Nephron (organoid): ENCODE measurements around the gene ASL.

Experiments used
- H3K27ac Mint-ChIP-seq, 3 experiments: 2 replicates each; pipeline ENCODE4 v1.8.0; 2020; ENCODE audit warnings: mixed read lengths in 3 of 3, mild to moderate bottlenecking in 2 of 3, moderate library complexity in 1 of 3
- H3K27me3 Mint-ChIP-seq: 2 replicates; pipeline ENCODE4 v1.8.0; 2021; ENCODE audit warnings: low read depth, mild to moderate bottlenecking, moderate library complexity, mixed read lengths
- H3K36me3 Mint-ChIP-seq: 2 replicates; pipeline ENCODE4 v1.8.0; 2020; ENCODE audit warnings: low read depth, mixed read lengths
- H3K4me1 Mint-ChIP-seq: 2 replicates; pipeline ENCODE4 v1.8.0; 2020; ENCODE audit warnings: mixed read lengths
- H3K4me3 Mint-ChIP-seq, 3 experiments: 2 replicates each; pipeline ENCODE4 v1.8.0; 2020; ENCODE audit warnings: mild to moderate bottlenecking in 3 of 3, mixed read lengths in 3 of 3, moderate library complexity in 2 of 3
- H3K9me3 Mint-ChIP-seq: 2 replicates; pipeline ENCODE4 v1.8.0; 2020; ENCODE audit warnings: mixed read lengths
- TF ChIP-seq, protein P1 (sequence below), 3 experiments: fragments of 200-600 bp; sonication (generic); IDR thresholded peaks; one replicate each; pipeline ENCODE4 v1.5.0; 2021; ENCODE audit warnings: antibody characterized with exemption in 3 of 3; ENCODE audit not compliant: unreplicated experiment in 3 of 3

Gene ASL

DNA sequence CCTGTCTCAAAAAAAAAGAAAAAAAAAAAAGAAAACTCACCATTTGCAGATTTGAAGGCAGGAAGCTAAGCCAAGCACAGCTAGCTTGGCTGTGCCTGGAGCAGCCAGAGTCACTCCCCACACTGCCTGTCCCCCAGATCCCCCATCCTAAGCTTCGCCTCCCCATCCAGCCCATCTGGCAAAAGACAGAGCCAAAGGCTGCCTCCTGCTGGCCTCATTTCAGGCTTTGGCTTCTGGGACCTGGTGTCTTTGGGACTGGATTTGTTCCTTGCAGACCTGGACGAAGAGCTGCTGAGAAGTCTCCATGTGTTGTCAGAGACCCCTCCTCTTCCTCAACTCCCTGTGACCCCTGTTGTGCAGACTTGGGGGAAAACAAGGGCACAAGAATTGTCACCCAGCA, 8.1 kb downstream of the ASL start:
- H3K27me3 Mint-ChIP-seq = no peaks in the 10 kb centered on the region
- no peaks in the 10 kb centered on the region for H3K4me1 Mint-ChIP-seq
- H3K27ac Mint-ChIP-seq = no peak overlapping the region
- peaks cover 4% of the 10 kb centered on the region for H3K36me3 Mint-ChIP-seq
- TF ChIP-seq, protein P1, sequence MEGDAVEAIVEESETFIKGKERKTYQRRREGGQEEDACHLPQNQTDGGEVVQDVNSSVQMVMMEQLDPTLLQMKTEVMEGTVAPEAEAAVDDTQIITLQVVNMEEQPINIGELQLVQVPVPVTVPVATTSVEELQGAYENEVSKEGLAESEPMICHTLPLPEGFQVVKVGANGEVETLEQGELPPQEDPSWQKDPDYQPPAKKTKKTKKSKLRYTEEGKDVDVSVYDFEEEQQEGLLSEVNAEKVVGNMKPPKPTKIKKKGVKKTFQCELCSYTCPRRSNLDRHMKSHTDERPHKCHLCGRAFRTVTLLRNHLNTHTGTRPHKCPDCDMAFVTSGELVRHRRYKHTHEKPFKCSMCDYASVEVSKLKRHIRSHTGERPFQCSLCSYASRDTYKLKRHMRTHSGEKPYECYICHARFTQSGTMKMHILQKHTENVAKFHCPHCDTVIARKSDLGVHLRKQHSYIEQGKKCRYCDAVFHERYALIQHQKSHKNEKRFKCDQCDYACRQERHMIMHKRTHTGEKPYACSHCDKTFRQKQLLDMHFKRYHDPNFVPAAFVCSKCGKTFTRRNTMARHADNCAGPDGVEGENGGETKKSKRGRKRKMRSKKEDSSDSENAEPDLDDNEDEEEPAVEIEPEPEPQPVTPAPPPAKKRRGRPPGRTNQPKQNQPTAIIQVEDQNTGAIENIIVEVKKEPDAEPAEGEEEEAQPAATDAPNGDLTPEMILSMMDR (IDR thresholded peaks at IDR 0.05; ENCODE audit: unreplicated experiment in 3 of 3) = no peak
- no peak overlapping the region for H3K4me3 Mint-ChIP-seq
- no peaks in the 10 kb centered on the region for H3K9me3 Mint-ChIP-seq

DNA sequence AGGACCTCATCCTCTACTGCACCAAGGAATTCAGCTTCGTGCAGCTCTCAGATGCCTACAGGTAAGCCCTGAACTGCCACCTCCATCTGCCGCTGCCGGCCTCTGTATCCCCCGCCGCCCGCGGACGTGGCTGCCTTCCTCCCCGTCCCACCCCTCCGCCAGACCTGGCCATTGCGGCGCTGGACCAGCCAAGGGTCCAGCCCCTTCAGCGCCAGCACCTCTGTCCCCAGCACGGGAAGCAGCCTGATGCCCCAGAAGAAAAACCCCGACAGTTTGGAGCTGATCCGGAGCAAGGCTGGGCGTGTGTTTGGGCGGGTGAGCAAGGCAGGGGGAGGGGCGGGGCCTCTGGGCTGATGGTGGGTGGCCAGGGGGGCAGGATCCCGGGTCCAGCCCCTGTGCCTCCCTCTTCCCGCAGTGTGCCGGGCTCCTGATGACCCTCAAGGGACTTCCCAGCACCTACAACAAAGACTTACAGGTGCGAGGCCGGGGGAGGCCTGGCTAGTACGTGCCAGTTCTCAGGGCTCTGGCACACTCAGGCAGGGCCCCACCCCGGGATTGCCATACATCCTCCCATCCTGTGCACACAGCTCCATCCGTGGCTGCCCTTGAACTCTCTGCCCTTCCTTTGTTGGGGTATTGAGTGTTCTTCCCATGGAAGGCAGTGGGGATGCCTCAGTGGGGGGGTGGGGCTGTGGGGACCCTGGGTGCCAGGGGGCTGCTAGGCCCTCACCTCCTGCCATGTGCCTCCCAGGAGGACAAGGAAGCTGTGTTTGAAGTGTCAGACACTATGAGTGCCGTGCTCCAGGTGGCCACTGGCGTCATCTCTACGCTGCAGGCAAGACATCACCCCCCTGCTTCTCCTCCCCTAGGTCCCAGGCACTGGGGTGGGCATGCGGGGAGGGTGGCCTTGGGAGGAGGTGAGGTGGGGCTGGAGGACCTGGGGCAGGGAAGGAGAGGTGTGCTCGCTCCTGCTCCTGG, 13.5 kb downstream of the ASL start:
- H3K4me1 Mint-ChIP-seq = no peaks in the 10 kb centered on the region
- no peak overlapping the region for H3K27ac Mint-ChIP-seq
- H3K4me3 Mint-ChIP-seq = no peak overlapping the region
- TF ChIP-seq, protein P1 (IDR thresholded peaks at IDR 0.05; ENCODE audit: unreplicated experiment in 3 of 3) = no peak
- H3K36me3 Mint-ChIP-seq = no peaks in the 10 kb centered on the region
- no peaks in the 10 kb centered on the region for H3K27me3 Mint-ChIP-seq
- no peaks in the 10 kb centered on the region for H3K9me3 Mint-ChIP-seq

DNA sequence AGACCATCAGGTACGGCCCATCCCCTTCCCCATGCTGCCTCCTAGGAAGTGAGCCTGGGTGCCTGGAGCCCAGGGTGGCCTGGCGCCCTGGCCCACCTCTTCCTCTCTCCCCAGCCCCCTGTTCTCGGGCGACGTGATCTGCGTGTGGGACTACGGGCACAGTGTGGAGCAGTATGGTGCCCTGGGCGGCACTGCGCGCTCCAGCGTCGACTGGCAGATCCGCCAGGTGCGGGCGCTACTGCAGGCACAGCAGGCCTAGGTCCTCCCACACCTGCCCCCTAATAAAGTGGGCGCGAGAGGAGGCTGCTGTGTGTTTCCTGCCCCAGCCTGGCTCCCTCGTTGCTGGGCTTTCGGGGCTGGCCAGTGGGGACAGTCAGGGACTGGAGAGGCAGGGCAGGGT, 17.0 kb downstream of the ASL start:
- Mint-ChIP-seq H3K4me3 (no peak overlapping the region), H3K9me3 (no peaks in the 10 kb centered on the region), H3K27ac (no peak overlapping the region), H3K4me1 (no peaks in the 10 kb centered on the region), H3K27me3 (no peaks in the 10 kb centered on the region), H3K36me3 (no peaks in the 10 kb centered on the region)
- TF ChIP-seq, protein P1 (IDR thresholded peaks at IDR 0.05; ENCODE audit: unreplicated experiment in 3 of 3) = no peak

DNA sequence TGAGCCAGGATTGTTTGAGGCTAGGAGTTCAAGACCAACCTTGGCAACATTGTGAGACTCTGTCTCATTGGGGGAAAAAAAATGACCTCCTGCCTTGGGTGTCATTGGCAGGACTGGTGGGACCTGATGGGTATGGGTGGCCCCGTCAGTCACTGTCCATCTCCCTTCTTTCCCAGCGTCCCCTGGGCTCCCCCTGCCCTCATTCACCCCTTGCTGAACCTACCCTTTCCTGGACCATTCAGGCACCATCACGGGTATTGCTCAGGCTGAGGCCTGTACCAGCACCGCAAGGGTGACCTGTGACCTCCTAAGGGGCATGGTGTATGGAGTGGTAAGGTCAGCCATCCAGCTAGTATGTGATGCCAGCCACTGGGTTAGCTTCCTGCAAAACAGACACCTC, 19.4 kb downstream of the ASL start:
- no peak overlapping the region for H3K4me3 Mint-ChIP-seq
- TF ChIP-seq, protein P1 (IDR thresholded peaks at IDR 0.05; ENCODE audit: unreplicated experiment in 3 of 3) = no peak
- no peaks in the 10 kb centered on the region for H3K9me3 Mint-ChIP-seq
- H3K27ac Mint-ChIP-seq = no peak overlapping the region
- H3K36me3 Mint-ChIP-seq = no peaks in the 10 kb centered on the region
- no peaks in the 10 kb centered on the region for H3K27me3 Mint-ChIP-seq
- H3K4me1 Mint-ChIP-seq = peaks cover 5% of the 10 kb centered on the region

DNA sequence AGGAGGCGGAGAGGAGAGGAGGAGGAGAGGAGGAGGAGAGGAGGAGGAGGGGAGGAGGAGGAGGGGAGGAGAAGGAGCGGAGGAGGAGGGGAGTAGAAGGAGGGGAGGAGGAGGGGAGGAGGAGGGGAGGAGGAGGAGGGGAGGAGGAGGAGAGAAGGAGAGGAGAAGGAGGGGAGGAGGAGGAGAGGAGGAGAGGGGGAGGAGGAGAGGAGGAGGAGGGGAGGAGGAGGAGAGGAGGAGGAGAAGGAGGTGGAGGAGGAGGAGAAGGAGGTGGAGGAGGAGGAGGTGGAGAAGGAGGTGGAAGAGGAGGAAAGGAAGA, 23.6 kb downstream of the ASL start:
- H3K27ac Mint-ChIP-seq = peak overlapping the region in 1 of 3 experiments; percentile 93

More for the DNA sequence above, 23.6 kb downstream of the ASL start:
- no peaks in the 10 kb centered on the region for H3K9me3 Mint-ChIP-seq
- TF ChIP-seq, protein P1 (IDR thresholded peaks at IDR 0.05; ENCODE audit: unreplicated experiment in 3 of 3) = no peak
- no peak overlapping the region for H3K4me3 Mint-ChIP-seq
- no peaks in the 10 kb centered on the region for H3K27me3 Mint-ChIP-seq
- peaks cover 6% of the 10 kb centered on the region for H3K4me1 Mint-ChIP-seq
- no peaks in the 10 kb centered on the region for H3K36me3 Mint-ChIP-seq
